BE2C (cell line): Measurements from ENCODE around the gene ADCY4.
"Not testable (repeated sequence)": the region's sequence is repeated elsewhere in the genome, so short reads cannot be mapped to it uniquely, and the experiment has no call there.

Source experiments
- DNase-seq: peaks from one replicate; pipeline ENCODE4 v3.0.0-alpha.2; 2020
- H3K27me3 ChIP-seq: fragments of 250-450 bp; sonication (Bioruptor Pico); 2 replicates; pipeline ENCODE4 v1.5.1; 2020; ENCODE audit warnings: mild to moderate bottlenecking
- H3K36me3 ChIP-seq: fragments of 250-450 bp; sonication (Bioruptor Pico); 2 replicates; pipeline ENCODE4 v1.5.1; 2020; ENCODE audit warnings: mild to moderate bottlenecking
- H3K4me1 ChIP-seq: fragments of 250-450 bp; sonication (Bioruptor Pico); 2 replicates; pipeline ENCODE4 v1.5.1; 2020
- H3K4me3 ChIP-seq: 2 replicates; pipeline ENCODE4 v1.5.1; 2011; ENCODE audit warnings: low read depth, low read length
- H3K9me3 ChIP-seq: fragments of 250-450 bp; sonication (Bioruptor Pico); 2 replicates; pipeline ENCODE4 v1.5.1; 2020
- CTCF ChIP-seq: IDR thresholded peaks from 2 replicates; pipeline ENCODE4 v1.5.1; 2012; ENCODE audit warnings: mild to moderate bottlenecking, low read depth, low read length

Gene ADCY4

GRCh38 chr14:24372701-24373416, 38.0 kb upstream of the ADCY4 start:
- Histone ChIP-seq H3K36me3 (peaks cover 42% of the 10 kb centered on the region), H3K4me1 (peaks cover 38% of the 10 kb centered on the region), H3K27me3 (no peaks in the 10 kb centered on the region), H3K4me3 (peak overlapping the region; percentile 58), H3K9me3 (no peaks in the 10 kb centered on the region)
- no peak for TF ChIP-seq CTCF
- peak; percentile 99 for DNase-seq

DNA sequence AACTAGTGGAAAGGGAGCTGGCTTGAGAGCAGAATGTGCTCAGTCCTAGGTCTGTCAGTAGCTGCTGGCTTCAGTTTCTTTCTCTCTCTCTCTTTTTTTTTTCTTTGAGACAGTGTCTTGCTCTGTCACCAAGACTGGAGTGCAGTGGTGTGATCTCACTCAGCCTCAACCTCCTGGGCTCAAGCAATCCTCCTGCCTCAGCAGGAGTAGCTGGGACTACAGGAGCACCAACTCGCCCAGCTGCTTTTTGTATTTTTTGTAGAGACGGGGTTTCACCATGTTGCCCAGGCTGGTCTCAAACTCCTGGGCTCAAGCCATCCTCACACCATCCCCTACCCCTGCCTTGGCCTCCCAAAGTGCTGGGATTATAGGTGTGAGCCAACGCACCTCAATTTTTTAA, 36.7 kb upstream of the ADCY4 start:
- H3K9me3 ChIP-seq, H3K27me3 ChIP-seq, DNase-seq: not testable (repeated sequence)
- peaks cover 33% of the 10 kb centered on the region for H3K36me3 ChIP-seq
- H3K4me1 ChIP-seq: peaks cover 34% of the 10 kb centered on the region
- peak overlapping the region; percentile 41 for H3K4me3 ChIP-seq

- Histone ChIP-seq H3K4me3 (no peak overlapping the region), H3K36me3 (peaks cover 24% of the 10 kb centered on the region), H3K4me1 (peaks cover 34% of the 10 kb centered on the region), H3K27me3 (no peaks in the 10 kb centered on the region), H3K9me3 (no peaks in the 10 kb centered on the region)
- DNase-seq: no peak
- no peak for TF ChIP-seq CTCF
Measured at GRCh38 chr14:24370748-24371147, 35.9 kb upstream of the ADCY4 start.

DNA sequence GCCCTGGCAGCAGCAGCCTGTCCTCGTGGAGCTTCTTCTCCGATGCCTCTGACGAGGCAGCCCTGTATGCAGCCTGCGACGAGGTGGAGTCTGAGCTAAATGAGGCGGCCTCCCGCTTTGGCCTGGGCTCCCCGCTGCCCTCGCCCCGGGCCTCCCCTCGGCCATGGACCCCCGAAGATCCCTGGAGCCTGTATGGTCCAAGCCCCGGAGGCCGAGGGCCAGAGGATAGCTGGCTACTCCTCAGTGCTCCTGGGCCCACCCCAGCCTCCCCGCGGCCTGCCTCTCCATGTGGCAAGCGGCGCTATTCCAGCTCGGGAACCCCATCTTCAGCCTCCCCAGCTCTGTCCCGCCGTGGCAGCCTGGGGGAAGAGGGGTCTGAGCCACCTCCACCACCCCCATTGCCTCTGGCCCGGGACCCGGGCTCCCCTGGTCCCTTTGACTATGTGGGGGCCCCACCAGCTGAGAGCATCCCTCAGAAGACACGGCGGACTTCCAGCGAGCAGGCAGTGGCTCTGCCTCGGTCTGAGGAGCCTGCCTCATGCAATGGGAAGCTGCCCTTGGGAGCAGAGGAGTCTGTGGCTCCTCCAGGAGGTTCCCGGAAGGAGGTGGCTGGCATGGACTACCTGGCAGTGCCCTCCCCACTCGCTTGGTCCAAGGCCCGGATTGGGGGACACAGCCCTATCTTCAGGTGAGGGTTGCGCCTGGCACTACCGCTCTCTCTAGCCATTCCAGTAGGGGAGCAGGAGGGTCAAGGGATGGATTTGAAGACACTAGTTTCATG, 35.2 kb upstream of the ADCY4 start:
- H3K9me3 ChIP-seq: no peaks in the 10 kb centered on the region
- peaks cover 34% of the 10 kb centered on the region for H3K4me1 ChIP-seq
- peaks cover 18% of the 10 kb centered on the region for H3K36me3 ChIP-seq
- H3K4me3 ChIP-seq: no peak overlapping the region
- H3K27me3 ChIP-seq: no peaks in the 10 kb centered on the region
- no peak for DNase-seq
- no peak for TF ChIP-seq CTCF

GRCh38 chr14:24369463-24369862, 34.6 kb upstream of the ADCY4 start:
- H3K4me3 ChIP-seq: peak overlapping the region; percentile 85
- peaks cover 33% of the 10 kb centered on the region for H3K4me1 ChIP-seq
- peaks cover 15% of the 10 kb centered on the region for H3K36me3 ChIP-seq
- DNase-seq: no peak
- H3K27me3 ChIP-seq: no peaks in the 10 kb centered on the region
- H3K9me3 ChIP-seq: no peaks in the 10 kb centered on the region
- no peak for TF ChIP-seq CTCF

DNA sequence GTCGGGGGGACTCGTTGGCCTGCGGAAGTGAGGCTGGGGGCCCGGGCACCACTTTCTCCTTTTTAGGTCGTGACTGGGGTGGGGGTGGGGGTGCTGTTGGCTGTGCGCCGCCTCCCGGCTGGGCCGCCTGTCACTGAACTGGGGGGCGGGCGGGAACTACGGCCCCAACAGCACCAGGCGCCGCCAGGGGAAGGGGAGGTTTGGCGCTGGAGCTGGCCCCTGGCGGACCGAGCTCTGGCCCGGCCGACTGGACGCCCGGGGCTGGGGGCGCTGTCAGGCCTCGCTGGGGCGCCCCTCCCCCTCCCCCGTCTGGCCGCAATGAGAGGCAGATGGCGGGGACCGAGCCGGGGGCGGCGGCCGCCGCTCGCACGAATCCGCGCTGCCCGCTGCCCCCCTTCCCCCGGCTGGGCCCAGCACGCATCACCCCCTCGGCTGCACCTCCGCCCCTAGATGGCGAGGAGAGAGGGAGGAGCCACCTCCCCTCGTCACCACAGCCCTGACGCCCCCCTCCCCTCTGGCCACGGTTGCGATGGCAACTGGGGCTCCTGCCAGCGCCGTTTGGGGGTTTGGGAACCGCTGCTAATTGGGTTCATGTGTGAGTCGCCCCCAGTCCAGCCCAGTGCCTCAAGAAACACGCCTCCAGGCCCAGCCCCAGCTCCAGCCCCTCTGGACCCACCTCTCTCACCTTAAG, 33.8 kb upstream of the ADCY4 start:
- no peaks in the 10 kb centered on the region for H3K27me3 ChIP-seq
- no peaks in the 10 kb centered on the region for H3K9me3 ChIP-seq
- TF ChIP-seq CTCF: no peak
- H3K36me3 ChIP-seq: peaks cover 7% of the 10 kb centered on the region
- H3K4me3 ChIP-seq: peak overlapping the region; percentile 85
- H3K4me1 ChIP-seq: peaks cover 25% of the 10 kb centered on the region
- DNase-seq: peak; percentile 82
